ENCODE results near the gene DOCK7.

The DOCK7 gene

GRCh38 chr1:62438163-62438562, 250.0 kb downstream of the DOCK7 start:
- DNase-seq, result no peak

- DNase-seq, result peak; percentile 32
Observed at GRCh38 chr1:62437273-62437940, 250.8 kb downstream of the DOCK7 start.

DNA sequence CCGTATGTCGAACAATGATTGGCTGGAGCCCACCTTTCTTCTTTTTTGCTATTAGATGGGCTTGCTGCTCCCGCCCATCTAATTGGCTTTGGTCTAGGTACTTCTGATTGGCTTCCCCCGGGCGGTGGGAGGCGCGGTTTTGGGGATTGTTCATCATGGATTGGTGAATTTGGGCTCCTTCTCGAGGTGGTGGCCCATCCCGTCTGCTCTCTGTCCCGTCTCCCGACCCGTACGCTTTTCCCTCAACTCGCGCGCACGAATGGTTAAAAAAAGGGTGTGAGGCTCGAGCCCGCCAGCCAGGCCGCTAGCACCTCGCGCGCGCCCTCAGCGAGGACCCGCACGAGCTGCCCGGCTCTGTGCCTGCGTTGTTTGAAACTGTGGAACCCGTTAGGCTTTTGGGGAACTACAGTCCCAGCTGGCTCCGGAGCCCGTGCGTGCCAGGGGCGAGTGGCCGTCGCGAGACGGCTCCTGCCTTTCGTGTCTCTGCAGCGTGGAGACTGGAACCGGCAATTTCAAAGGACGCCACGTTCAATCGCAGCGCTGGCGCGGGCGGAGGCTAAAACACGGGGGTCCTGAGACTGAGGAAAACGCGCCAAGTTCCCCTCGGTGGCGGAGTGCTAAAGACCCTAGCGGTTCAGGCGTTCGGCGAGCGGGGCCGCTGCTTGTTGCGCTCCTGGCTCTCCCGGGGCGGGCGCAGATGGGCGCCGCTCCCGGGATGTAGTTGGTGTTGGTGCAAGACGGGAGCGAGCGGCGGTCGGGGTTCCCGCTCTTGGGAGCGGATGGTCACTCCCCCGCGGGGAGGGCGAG, 251.5 kb downstream of the DOCK7 start, which contains the start of gene USP1:
TSS of gene USP1 (plus strand) at position 584 of the 807 bp plus-strand sequence. CDS start 2,819 bp downstream, outside the sequence.
- DNase-seq, result peak; percentile 97

DNA sequence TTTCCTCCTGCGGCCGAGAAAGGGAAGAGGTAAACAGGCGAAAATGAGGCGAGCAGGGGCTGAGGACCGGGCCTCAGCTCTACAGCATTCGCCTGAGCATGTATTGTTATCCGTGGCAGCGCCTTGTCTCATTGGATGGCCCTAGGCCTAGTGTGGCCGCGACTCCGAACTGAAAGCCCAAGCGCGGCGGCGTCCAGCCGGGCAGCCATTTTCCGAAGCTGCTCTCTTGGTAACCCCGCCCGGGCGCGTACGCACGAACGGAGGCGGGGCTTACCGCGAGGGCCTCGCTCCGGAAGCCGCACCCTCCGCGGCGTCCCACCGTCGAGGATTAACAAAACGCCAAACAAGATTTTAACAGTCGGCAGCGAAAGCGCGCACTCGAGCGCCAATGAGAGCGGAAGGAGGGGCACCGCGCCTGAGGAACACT, 252.1 kb downstream of the DOCK7 start:
- DNase-seq, result peak; percentile 95

DNA sequence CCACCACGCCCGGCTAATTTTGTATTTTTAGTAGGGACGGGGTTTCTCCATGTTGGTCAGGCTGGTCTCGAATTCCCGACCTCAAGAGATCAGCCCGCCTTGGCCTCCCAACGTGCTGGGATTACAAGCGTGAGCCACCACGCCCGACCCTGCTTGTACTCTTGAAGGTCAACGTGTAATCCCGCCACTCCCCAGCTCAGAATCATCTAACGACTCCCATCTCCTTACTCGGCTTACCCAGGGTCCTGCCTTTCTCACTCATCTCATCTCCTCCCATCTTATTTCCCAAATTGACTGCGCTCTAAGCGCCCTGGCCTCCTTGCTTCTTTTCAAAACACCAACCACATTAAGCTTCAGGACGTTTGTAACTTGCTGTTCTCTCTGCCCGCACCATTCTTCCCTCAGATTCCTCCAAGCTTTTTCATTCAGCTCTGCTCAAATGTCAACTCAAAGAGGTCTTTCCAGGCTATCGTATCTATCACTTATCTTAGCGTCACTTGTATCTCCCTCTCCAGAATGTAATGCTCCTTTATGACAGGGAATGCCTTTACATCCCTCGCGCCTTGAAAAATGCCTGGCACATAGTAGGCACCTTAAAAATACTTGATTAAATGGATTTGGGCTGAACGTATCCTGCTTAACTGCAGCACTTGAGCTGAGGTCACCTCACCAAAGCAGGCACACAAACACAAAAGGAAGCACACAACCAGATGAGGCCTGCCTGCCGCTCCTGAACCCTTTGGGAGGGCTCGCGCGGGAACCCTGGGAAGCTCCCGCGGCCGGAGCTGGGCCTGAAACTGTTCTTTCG, 252.8 kb downstream of the DOCK7 start:
- DNase-seq, result peak; percentile 12

DNA sequence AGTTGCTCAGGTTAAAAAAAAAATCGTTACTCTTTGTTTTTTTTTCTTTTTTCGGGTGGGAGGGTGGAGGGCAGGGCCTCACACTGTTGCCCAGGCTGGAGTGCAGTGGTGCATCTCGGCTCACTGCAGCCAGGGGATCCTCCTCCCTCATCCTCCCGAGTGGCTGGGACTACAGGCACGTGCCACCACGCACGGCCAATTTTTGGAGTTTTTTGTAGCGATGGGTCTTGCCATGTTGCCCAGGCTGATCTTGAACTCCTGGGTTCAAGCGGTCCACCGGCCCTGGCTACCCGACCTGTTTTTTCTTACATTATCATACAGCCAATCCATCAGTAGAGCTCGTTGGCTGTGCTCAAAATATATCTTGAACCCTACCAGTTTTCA, 253.6 kb downstream of the DOCK7 start:
- no peak for DNase-seq

GRCh38 chr1:62433861-62434617, 254.1 kb downstream of the DOCK7 start:
- DNase-seq, result no peak

DNA sequence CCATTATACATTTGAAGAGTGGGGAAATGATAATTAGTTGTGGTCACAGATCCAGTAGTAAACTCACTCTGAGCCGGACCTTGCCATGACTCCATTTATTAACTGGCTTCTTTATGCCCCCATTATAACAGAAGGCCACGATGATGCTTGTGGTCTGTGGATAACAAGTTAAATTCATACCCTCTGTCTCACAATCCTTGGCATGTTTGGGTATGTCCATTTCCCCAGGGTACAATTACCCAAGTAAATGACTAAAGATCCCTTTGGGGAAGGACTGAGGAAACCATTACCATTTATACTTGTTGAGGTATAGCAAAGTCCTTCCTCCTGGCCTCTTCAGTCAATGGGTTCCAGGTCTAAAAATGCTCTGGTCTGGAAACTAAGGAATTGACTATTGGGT, 258.6 kb downstream of the DOCK7 start:
- no peak for DNase-seq

- DNase-seq, result no peak
Observed at GRCh38 chr1:62428351-62428750, 259.8 kb downstream of the DOCK7 start.

DNA sequence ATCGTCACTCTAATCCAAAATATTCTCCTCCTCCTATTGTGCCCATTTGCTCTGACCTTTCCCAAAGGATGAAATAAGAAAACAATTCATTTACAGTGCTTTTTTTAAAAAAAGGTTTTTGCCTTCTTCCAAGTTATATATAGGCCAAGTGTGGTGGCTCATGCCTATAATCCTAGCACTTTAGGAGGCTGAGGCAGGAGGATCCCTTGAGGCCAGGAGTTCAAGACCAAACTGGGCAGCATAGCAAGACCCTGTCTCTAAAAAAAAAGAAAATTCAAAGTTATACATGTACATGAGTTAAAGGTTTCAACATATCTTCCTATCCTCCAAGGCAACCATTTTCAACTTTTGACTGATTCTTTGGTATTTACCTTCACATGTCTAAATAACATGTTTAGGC, 261.4 kb downstream of the DOCK7 start:
- DNase-seq, result no peak

- no peak for DNase-seq
Observed at GRCh38 chr1:62426237-62426636, 261.9 kb downstream of the DOCK7 start.

GRCh38 chr1:62425041-62425440, 263.1 kb downstream of the DOCK7 start:
- no peak for DNase-seq

DNA sequence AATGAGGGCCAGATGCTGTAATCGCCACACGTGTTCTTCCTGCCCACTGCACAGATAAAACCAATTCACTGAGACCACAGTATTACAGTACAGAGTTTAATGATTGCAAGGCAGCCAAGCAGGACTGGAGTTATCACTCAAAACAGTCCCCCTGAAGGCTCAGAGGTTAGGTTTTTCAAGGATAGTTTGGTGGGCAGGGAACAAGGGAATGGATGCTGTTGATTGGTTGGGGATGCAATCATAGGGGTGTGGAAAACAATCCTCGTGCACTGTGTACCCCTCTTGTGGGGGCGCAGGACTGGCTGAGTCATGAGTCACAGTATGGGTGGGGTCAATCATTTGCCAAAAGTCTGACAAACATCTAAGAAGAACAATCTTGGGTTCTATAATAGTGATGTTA, 263.8 kb downstream of the DOCK7 start:
- DNase-seq, result no peak

DNA sequence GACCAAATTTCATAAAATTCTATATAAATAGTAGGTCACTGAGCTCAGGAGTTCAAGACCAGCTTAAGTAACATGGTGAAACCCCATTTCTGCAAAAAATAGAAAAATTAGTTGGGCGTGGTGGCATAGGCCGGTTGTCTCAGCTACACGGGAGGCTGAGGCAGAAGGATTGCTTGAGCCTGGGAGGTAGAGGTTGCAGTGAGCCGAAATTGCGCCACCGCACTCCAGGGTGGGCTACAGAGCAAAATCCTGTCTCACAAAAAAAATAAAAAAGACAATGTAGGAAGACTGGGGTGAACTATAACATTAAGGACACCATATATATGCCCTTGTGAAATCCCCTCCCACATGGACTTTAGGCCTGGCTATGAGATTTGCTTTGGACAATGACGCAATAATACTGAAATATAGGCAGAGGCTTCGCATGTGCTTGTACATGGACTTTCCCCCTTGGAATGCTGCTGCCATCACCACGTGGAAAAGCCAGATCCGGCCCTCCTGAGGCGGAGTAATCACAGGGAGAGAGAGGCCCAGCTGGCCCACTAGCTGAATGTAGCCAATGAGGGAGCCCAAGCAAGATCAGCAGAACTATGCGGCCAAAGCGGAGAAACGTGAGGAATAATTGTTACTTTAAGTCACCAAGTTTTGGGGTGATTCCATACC, 264.5 kb downstream of the DOCK7 start:
- no peak for DNase-seq

DNA sequence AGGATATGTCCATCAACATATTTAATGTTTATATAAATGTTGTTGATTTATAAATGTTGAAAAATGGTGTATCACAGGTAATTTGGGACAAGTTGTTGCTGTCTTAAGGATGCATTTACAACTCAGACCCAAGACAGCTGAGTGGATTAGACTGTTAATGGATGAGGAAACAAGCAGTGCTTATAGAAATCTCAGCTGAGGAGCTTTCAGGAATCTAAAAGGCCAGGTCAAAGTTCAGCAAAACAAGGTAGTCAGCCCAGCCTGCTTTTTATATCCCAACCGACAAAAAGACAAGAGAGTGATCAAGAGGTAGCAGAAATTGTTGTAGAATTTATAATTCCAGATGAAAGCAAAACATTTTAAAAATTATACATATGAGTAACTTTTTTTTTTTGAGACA, 268.0 kb downstream of the DOCK7 start:
- DNase-seq, result no peak

DNA sequence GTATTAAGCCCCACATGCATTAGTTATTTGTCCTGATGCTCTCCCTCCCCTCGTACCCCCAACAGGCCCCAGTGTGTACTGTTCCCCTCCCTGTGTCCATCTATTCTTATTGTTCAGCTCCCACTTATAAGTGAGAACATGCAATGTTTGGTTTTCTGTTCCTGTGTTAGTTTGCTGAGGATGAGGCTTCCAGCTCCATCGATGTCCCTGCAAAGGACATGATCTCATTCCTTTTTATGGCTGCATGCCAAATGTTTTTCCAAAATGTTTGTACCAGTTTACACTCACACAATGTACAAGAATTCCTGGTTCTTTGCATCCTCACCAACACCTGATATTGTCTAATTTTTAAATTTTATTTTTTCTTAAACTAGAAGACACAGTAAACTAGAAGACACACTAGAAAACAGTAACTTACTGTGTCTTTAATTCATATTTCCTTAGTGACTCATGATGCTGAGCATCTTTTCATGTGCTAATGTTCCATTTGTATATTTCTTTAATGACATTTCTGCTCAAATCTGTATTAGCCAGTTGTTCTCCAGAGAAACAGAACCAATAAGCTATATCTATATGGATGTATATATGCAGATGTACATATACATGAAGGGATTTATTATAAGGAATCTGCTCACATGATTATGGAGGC, 270.7 kb downstream of the DOCK7 start:
- no peak for DNase-seq

DNA sequence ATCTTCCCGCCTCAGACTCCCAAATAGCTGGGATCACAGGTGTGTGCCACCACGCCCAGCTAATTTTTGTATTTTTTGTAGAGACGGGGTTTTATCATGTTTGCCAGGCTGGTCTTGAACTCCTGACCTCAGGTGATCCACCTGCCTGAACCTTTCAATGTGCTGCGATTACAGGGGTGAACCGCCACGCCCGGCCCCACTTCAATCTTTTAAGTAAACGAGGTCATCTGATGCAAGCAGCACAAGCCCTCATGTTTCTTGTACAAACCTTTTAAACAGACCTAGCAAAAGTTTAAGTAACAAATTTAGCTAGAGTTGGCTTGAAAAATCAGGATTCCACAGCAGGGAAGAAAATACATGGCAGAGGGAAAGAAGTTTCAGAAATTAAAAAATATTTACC, 272.5 kb downstream of the DOCK7 start:
- DNase-seq, result no peak

DNA sequence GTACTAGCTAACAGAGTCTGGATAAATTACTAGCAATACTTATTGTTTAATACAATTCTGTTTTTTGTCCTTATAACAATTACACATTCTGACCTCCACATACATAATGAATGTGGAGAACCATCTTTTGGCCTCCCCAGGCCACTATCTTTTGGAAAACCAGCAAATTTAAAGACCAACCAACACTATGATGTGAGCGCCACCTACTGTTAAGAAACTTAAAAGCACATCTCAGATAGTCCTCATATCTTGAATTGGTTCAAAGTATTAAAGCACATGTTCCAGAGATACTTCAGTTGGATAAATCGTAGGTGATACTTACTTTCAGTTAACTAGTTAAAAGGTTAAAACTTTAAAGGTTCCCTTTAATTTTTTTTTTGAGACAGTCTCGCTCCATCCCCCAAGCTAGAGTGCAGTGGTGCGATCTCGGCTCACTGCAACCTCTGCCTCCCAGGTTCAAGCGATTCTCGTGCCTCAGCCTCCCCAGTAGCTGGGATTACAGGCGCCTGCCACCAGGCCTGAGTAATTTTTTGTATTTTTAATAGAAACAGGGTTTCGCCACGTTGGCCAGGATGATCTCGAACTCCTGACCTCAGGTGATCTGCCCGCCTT, 280.7 kb downstream of the DOCK7 start:
- no peak for DNase-seq

GRCh38 chr1:62406576-62406975, 281.6 kb downstream of the DOCK7 start:
- no peak for DNase-seq

DNA sequence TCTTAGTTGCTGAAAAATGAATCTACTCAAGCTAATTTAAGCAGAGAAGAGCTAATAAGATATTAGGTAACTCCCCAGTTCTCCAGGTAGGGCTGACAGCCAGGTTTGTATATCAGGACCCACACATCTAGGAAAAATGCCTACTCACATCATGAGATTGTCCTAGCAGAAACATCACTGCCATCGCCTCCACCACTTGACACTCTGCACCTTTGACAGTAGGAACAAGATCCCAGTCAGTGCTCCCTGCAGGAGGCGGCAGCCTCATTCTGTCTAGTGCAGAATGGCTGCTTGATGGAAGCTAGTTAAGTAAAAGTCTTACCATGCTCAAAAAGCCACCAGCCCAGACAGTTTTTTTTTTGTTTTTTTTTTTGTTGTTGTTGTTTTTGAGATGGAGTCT, 282.9 kb downstream of the DOCK7 start:
- DNase-seq, result no peak
